GM06990 (cell line): ENCODE results near the gene ANTKMT.

Experiments
- DNase-seq: peaks from one replicate; pipeline ENCODE4 v3.0.0-alpha.2; 2011; ENCODE audit not compliant: insufficient read length; ENCODE audit errors: extremely low read depth
- H3K27me3 ChIP-seq: replicated peaks from 2 replicates; pipeline ENCODE4 v1.6.0; 2011; ENCODE audit warnings: low read length; ENCODE audit not compliant: control insufficient read depth, insufficient read depth
- H3K36me3 ChIP-seq: 2 replicates; pipeline ENCODE4 v1.5.1; 2011; ENCODE audit warnings: low read length; ENCODE audit not compliant: control insufficient read depth, insufficient read depth
- H3K4me3 ChIP-seq: replicated peaks from 2 replicates; pipeline ENCODE4 v1.5.1; 2011; ENCODE audit warnings: low read depth, mild to moderate bottlenecking, control low read depth, low read length
- TF ChIP-seq, protein P1 (sequence below): IDR thresholded peaks from 2 replicates; pipeline ENCODE4 v1.5.1; 2011; ENCODE audit warnings: low read length, control low read depth, mild to moderate bottlenecking, inconsistent platforms; ENCODE audit not compliant: insufficient read depth, poor library complexity, severe bottlenecking

Gene ANTKMT

DNA sequence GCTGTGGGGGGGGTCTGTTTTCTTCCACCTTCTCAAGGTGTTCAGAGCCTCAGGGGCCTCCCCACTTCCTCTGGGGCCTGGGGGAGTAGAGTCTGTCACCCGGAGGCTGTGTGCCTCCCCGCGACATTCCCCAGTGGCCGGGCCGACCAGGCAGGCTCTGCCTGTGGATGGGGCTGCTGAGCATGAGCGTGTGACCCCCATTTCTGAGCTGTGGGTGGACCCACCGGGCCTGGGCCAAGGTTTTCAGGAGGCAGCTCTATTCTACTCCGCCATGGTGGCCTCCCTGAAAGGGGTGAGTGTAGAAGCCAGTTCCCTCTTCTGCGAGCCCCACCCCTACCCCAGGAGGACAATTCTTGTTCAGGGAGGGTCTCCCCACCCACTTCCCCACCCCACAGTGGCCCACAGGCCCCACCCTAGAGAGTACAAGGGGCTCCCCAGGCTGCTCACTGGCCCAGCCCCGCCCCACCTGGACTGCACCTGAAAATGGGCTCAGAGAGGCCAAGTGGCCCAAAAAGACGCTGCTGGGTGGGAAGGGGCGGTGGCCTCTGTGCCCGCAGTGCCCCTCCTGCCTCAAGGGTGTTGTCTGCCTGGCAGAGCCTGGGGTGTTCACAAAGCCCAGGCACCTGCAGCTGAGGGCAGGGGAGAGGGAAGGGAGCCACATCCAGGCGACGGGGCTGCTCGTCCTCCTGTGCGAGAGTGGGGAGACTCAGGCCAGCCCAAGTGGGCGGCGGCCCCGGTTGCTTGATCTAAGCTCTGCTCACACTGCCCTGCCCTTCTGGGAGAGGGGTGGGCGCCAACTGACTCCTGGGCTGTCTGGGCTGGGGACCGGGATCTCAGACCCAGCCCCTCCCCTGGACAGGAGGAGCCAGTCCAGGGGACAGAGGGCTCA is 40.9 kb downstream of the ANTKMT start:
- no peaks in the 10 kb centered on the region for H3K36me3 ChIP-seq
- TF ChIP-seq, protein P1, sequence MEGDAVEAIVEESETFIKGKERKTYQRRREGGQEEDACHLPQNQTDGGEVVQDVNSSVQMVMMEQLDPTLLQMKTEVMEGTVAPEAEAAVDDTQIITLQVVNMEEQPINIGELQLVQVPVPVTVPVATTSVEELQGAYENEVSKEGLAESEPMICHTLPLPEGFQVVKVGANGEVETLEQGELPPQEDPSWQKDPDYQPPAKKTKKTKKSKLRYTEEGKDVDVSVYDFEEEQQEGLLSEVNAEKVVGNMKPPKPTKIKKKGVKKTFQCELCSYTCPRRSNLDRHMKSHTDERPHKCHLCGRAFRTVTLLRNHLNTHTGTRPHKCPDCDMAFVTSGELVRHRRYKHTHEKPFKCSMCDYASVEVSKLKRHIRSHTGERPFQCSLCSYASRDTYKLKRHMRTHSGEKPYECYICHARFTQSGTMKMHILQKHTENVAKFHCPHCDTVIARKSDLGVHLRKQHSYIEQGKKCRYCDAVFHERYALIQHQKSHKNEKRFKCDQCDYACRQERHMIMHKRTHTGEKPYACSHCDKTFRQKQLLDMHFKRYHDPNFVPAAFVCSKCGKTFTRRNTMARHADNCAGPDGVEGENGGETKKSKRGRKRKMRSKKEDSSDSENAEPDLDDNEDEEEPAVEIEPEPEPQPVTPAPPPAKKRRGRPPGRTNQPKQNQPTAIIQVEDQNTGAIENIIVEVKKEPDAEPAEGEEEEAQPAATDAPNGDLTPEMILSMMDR = no peak
- no peaks in the 10 kb centered on the region for H3K27me3 ChIP-seq
- no peak overlapping the region for H3K4me3 ChIP-seq
- DNase-seq = no peak

GRCh38 chr16:762595-763268 is 41.8 kb downstream of the ANTKMT start:
- no peak overlapping the region for H3K4me3 ChIP-seq
- no peaks in the 10 kb centered on the region for H3K36me3 ChIP-seq
- DNase-seq = no peak
- TF ChIP-seq, protein P1 = no peak
- H3K27me3 ChIP-seq = no peaks in the 10 kb centered on the region

DNA sequence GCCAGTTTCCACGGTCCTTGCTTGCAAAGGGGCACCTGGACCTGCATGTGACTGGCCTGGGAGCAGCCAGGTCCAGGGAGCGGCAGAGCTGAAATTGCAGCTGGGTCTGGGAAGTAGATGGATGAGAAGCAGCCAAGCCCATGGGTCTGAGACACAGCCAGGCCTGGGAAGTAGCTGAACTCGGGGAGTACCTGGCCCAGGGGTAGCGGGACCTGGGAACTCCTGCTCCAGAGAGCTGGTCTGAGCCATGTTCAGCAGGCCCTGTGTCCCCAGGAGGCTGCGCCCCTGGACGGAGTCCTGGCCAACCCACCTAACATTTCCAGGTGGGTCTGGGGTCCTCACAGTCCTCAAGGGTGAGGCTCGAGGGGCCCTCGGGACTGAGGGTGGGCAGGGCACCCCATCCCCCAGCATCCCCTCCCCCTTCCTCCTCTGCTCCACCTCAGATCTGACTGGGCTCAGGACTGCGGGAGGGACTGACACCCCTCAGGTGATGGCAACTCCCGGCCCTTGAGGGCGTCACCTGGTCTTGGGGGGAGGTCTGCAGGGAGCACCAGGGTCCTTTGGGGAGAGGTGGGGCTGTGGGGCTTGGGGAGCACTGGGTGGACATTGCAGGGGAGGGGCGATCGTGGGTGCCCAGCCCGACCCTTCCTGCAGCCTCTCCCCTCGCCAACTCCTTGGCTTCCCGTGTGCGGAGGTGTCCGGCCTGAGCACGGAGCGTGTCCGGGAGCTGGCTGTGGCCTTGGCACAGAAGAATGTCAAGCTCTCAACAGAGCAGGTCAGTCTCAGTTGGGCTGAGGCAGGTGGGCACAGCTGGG is 42.6 kb downstream of the ANTKMT start:
- Histone ChIP-seq H3K36me3 (no peaks in the 10 kb centered on the region), H3K27me3 (no peaks in the 10 kb centered on the region), H3K4me3 (no peak overlapping the region)
- TF ChIP-seq, protein P1 = no peak
- no peak for DNase-seq

DNA sequence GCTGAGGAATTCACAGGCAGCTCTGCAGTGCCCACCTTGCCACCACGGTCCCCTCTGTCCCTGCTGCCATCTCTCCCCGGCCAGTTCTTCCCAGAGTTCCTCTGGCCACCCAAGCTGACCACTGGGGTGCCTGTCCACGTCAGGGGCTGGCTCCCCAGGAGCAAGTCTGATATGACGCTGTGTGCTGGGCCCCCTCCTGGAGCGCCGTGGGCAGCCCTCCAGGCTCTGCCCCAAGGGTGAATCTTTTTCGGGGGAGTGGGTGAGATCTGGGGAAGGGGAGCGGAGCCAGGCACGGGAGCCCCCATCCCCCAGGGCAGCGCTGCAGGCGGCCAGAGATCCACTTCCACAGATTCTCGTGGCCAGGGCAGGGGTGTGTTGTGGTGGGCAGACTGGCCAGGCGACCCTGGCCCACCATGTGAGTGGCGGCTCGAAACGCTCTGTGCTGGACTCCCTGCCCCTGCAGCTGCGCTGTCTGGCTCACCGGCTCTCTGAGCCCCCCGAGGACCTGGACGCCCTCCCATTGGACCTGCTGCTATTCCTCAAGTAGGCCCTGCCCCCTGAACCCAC is 43.3 kb downstream of the ANTKMT start:
- no peak overlapping the region for H3K4me3 ChIP-seq
- DNase-seq = no peak
- TF ChIP-seq, protein P1 = no peak
- H3K36me3 ChIP-seq = no peaks in the 10 kb centered on the region
- no peaks in the 10 kb centered on the region for H3K27me3 ChIP-seq

GRCh38 chr16:764848-765487 is 44.0 kb downstream of the ANTKMT start:
- H3K4me3 ChIP-seq = no peak overlapping the region
- no peaks in the 10 kb centered on the region for H3K27me3 ChIP-seq
- no peaks in the 10 kb centered on the region for H3K36me3 ChIP-seq
- TF ChIP-seq, protein P1 = no peak
- DNase-seq = peak; percentile 4
